ENCODE results near the gene MPV17L. TPM values are rescaled to one million over a fixed set of nuclear protein-coding genes. Genes with fewer than 3 reads are reported as not detected.
"Not testable (repeated sequence)": the region's sequence is repeated elsewhere in the genome, so short reads cannot be mapped to it uniquely, and the experiment has no call there.

MPV17L gene
- total RNA-seq, 2 donors from 2014 or later, result 14.5 to 35.3 TPM

GRCh38 chr16:15393025-15393424, 2.5 kb upstream of the MPV17L start:
- H3K27me3 ChIP-seq; H3K4me3 ChIP-seq; intact Hi-C loops (cut with DNase I); ATAC-seq; DNase-seq; H3K9me3 ChIP-seq; H3K27ac ChIP-seq; H3K36me3 ChIP-seq (replicated peaks in 1 of 2; ENCODE audit: insufficient read depth in 1 of 2, low read depth in 2 of 2): not testable (repeated sequence)
- 87 to 92% methylated on average over 6 to 8 of the region's 8 CpGs for WGBS, 2 donors
- peaks cover 14% of the 10 kb centered on the region for H3K4me1 ChIP-seq

GRCh38 chr16:15396509-15396829, 915 bp downstream of the MPV17L start:
- DNase-seq, result peak in 2 of 4 donors; percentile 20 to 29
- intact Hi-C loops (cut with DNase I), result not testable (repeated sequence)

GRCh38 chr16:15396948-15397594, 1.5 kb downstream of the MPV17L start:
- Histone ChIP-seq H3K4me3 (no peak overlapping the region), H3K36me3 (replicated peaks in 1 of 2; ENCODE audit: insufficient read depth in 1 of 2, low read depth in 2 of 2) (peaks cover 0 to 3% of the 10 kb centered on the region in 2 donors), H3K9me3 (no peaks in the 10 kb centered on the region), H3K4me1 (peaks cover 35% of the 10 kb centered on the region), H3K27ac (peak overlapping the region; percentile 48 to 97 (median 96)), H3K27me3 (no peaks in the 10 kb centered on the region)
- WGBS, 2 donors, result 28 to 38% methylated on average over 11 of the region's 11 CpGs
- intact Hi-C loops (cut with DNase I), result no loop called here
- DNase-seq (peak; percentile 46 to 73 (median 54)), ATAC-seq (peak; percentile 28)
- TF ChIP-seq CTCF (IDR thresholded peaks at IDR 0.05), result no peak
- TF ChIP-seq POLR2A (IDR thresholded peaks at IDR 0.05), result no peak

More at GRCh38 chr16:15396509-15396829, 915 bp downstream of the MPV17L start:
- H3K36me3 ChIP-seq (replicated peaks in 1 of 2; ENCODE audit: insufficient read depth in 1 of 2, low read depth in 2 of 2); H3K27me3 ChIP-seq; H3K9me3 ChIP-seq; ATAC-seq: not testable (repeated sequence)
- H3K4me1 ChIP-seq, result peaks cover 35% of the 10 kb centered on the region
- H3K27ac ChIP-seq, result peak overlapping the region; percentile 94 to 97 (median 96)
- H3K4me3 ChIP-seq, result peak overlapping the region; percentile 32 to 50
- WGBS, 2 donors, result 6 to 22% methylated on average over 6 to 7 of the region's 8 CpGs

GRCh38 chr16:15398618-15399316, 3.2 kb downstream of the MPV17L start:
- H3K36me3 ChIP-seq (replicated peaks in 1 of 2; ENCODE audit: insufficient read depth in 1 of 2, low read depth in 2 of 2), result peaks cover 0 to 5% of the 10 kb centered on the region in 2 donors
- peak; percentile 81 for ATAC-seq
- no peaks in the 10 kb centered on the region for H3K9me3 ChIP-seq
- intact Hi-C loops (cut with DNase I), result no loop called here
- TF ChIP-seq CTCF (IDR thresholded peaks at IDR 0.05) (no peak), POLR2A (IDR thresholded peaks at IDR 0.05) (peak in 2 of 3 donors; percentile 48 to 49)
- WGBS, 2 donors, result 30 to 32% methylated on average over 14 of the region's 14 CpGs
- H3K4me1 ChIP-seq, result peaks cover 37% of the 10 kb centered on the region
- H3K27ac ChIP-seq, result peak overlapping the region; percentile 61 to 97 (median 96)
- DNase-seq, result peak; percentile 64 to 88 (median 69)
- no peaks in the 10 kb centered on the region for H3K27me3 ChIP-seq
- no peak overlapping the region for H3K4me3 ChIP-seq

- H3K4me3 ChIP-seq, result no peak overlapping the region
- no peak for TF ChIP-seq CTCF (IDR thresholded peaks at IDR 0.05)
- TF ChIP-seq POLR2A (IDR thresholded peaks at IDR 0.05), result no peak
- no peak for ATAC-seq
- intact Hi-C loops (cut with DNase I), result no loop called here
- H3K4me1 ChIP-seq, result peaks cover 37% of the 10 kb centered on the region
- no peaks in the 10 kb centered on the region for H3K9me3 ChIP-seq
- H3K36me3 ChIP-seq (replicated peaks in 1 of 2; ENCODE audit: insufficient read depth in 1 of 2, low read depth in 2 of 2), result peaks cover 0 to 5% of the 10 kb centered on the region in 2 donors
- WGBS, 2 donors, result 24 to 34% methylated on average over 3 of the region's 3 CpGs
- DNase-seq, result no peak
- peak overlapping the region; percentile 61 to 97 (median 96) for H3K27ac ChIP-seq
- H3K27me3 ChIP-seq, result no peaks in the 10 kb centered on the region
Measured at GRCh38 chr16:15399317-15399716, 3.8 kb downstream of the MPV17L start.

GRCh38 chr16:15400314-15400713, 4.8 kb downstream of the MPV17L start:
- H3K4me1 ChIP-seq, result peaks cover 34% of the 10 kb centered on the region
- WGBS, 2 donors, result 90 to 93% methylated on average over 6 of the region's 6 CpGs
- H3K27me3 ChIP-seq; DNase-seq; H3K9me3 ChIP-seq; H3K4me3 ChIP-seq; H3K36me3 ChIP-seq (replicated peaks in 1 of 2; ENCODE audit: insufficient read depth in 1 of 2, low read depth in 2 of 2); intact Hi-C loops (cut with DNase I); ATAC-seq: not testable (repeated sequence)
- peak overlapping the region in 1 of 4 donors; percentile 11 for H3K27ac ChIP-seq

Data from body of pancreas (tissue), 4 donors.